Measurements from ENCODE around the gene WWOX. TPM values are rescaled to one million over a fixed set of nuclear protein-coding genes. Genes with fewer than 3 reads are reported as not detected.

WWOX gene
- total RNA-seq, 1 experiment from 2014 or later: 35.6 TPM

- Histone ChIP-seq H3K4me3 (no peak overlapping the region), H3K4me2 (no peak overlapping the region), H3K9me2 (ENCODE audit: insufficient read depth) (no peaks in the 10 kb centered on the region), H2AFZ (no peak overlapping the region), H3K27ac (no peak overlapping the region), H3K79me2 (ENCODE audit: low read depth) (no peaks in the 10 kb centered on the region), H3K9me3 (ENCODE audit: insufficient read depth, low read depth) (no peaks in the 10 kb centered on the region), H3K27me3 (ENCODE audit: insufficient read depth, low read depth) (no peaks in the 10 kb centered on the region), H3F3A (ENCODE audit: insufficient read depth, low read depth) (no peaks in the 10 kb centered on the region), H4K20me1 (ENCODE audit: insufficient read depth) (no peaks in the 10 kb centered on the region), H3K36me3 (ENCODE audit: low read depth) (no peaks in the 10 kb centered on the region), H3K4me1 (replicated peaks; ENCODE audit: insufficient read depth) (no peaks in the 10 kb centered on the region)
- TF ChIP-seq CTCF (conservative IDR thresholded peaks at IDR 0.05): no peak
- no peak for TF ChIP-seq EZH2 (IDR thresholded peaks at IDR 0.05; ENCODE audit: low read depth)
- ChIA-PET POLR2A (ENCODE audit: unreplicated experiment) (no interaction called here), CTCF (no interaction called here)
- DNase-seq: no peak
- intact Hi-C loops (cut with micrococcal nuclease; ENCODE audit: unreplicated experiment): loop anchor here (10.0 kb wide), 1 partner anchor 1476 kb away; the partner anchor contains the start of gene MAF
- no TSS peak for BruUV-seq (replicated peaks)
Measured at GRCh38 chr16:78128913-78129312, 29.5 kb downstream of the WWOX start.

- no peak for DNase-seq
- no TSS peak for BruUV-seq (replicated peaks)
- intact Hi-C loops (cut with micrococcal nuclease; ENCODE audit: unreplicated experiment): loop anchor here (10.0 kb wide), 1 partner anchor 1475 kb away; the partner anchor contains the start of gene MAF
Measured at GRCh38 chr16:78129349-78129748, 29.9 kb downstream of the WWOX start.

GRCh38 chr16:78130083-78130608, 30.7 kb downstream of the WWOX start:
- H3K4me1 ChIP-seq (replicated peaks; ENCODE audit: insufficient read depth): no peaks in the 10 kb centered on the region
- no peaks in the 10 kb centered on the region for H3K27me3 ChIP-seq (ENCODE audit: insufficient read depth, low read depth)
- no peak overlapping the region for H3K27ac ChIP-seq
- H3K4me2 ChIP-seq: no peak overlapping the region
- no peaks in the 10 kb centered on the region for H3K79me2 ChIP-seq (ENCODE audit: low read depth)
- no peaks in the 10 kb centered on the region for H4K20me1 ChIP-seq (ENCODE audit: insufficient read depth)
- ChIA-PET POLR2A (ENCODE audit: unreplicated experiment) (no interaction called here), CTCF (no interaction called here)
- H3K9me3 ChIP-seq (ENCODE audit: insufficient read depth, low read depth): no peaks in the 10 kb centered on the region
- no peaks in the 10 kb centered on the region for H3K9me2 ChIP-seq (ENCODE audit: insufficient read depth)
- TF ChIP-seq CTCF (conservative IDR thresholded peaks at IDR 0.05): no peak
- TF ChIP-seq EZH2 (IDR thresholded peaks at IDR 0.05; ENCODE audit: low read depth): no peak
- no TSS peak for BruUV-seq (replicated peaks)
- H3K4me3 ChIP-seq: no peak overlapping the region
- no peak overlapping the region for H2AFZ ChIP-seq
- no peaks in the 10 kb centered on the region for H3F3A ChIP-seq (ENCODE audit: insufficient read depth, low read depth)
- intact Hi-C loops (cut with micrococcal nuclease; ENCODE audit: unreplicated experiment): no loop called here
- no peaks in the 10 kb centered on the region for H3K36me3 ChIP-seq (ENCODE audit: low read depth)
- no peak for DNase-seq

More at GRCh38 chr16:78129349-78129748, 29.9 kb downstream of the WWOX start:
- Histone ChIP-seq H3F3A (ENCODE audit: insufficient read depth, low read depth) (no peaks in the 10 kb centered on the region), H3K27ac (no peak overlapping the region), H3K9me3 (ENCODE audit: insufficient read depth, low read depth) (no peaks in the 10 kb centered on the region), H3K36me3 (ENCODE audit: low read depth) (no peaks in the 10 kb centered on the region), H3K4me1 (replicated peaks; ENCODE audit: insufficient read depth) (no peaks in the 10 kb centered on the region), H2AFZ (no peak overlapping the region), H3K4me2 (no peak overlapping the region), H3K27me3 (ENCODE audit: insufficient read depth, low read depth) (no peaks in the 10 kb centered on the region), H3K4me3 (no peak overlapping the region), H4K20me1 (ENCODE audit: insufficient read depth) (no peaks in the 10 kb centered on the region), H3K79me2 (ENCODE audit: low read depth) (no peaks in the 10 kb centered on the region), H3K9me2 (ENCODE audit: insufficient read depth) (no peaks in the 10 kb centered on the region)
- TF ChIP-seq CTCF (conservative IDR thresholded peaks at IDR 0.05) (no peak), EZH2 (IDR thresholded peaks at IDR 0.05; ENCODE audit: low read depth) (no peak)
- ChIA-PET CTCF (no interaction called here), POLR2A (ENCODE audit: unreplicated experiment) (no interaction called here)

Measured in PC-9 (cell line).